ENCODE data around the gene COLGALT1.

The COLGALT1 gene

DNA sequence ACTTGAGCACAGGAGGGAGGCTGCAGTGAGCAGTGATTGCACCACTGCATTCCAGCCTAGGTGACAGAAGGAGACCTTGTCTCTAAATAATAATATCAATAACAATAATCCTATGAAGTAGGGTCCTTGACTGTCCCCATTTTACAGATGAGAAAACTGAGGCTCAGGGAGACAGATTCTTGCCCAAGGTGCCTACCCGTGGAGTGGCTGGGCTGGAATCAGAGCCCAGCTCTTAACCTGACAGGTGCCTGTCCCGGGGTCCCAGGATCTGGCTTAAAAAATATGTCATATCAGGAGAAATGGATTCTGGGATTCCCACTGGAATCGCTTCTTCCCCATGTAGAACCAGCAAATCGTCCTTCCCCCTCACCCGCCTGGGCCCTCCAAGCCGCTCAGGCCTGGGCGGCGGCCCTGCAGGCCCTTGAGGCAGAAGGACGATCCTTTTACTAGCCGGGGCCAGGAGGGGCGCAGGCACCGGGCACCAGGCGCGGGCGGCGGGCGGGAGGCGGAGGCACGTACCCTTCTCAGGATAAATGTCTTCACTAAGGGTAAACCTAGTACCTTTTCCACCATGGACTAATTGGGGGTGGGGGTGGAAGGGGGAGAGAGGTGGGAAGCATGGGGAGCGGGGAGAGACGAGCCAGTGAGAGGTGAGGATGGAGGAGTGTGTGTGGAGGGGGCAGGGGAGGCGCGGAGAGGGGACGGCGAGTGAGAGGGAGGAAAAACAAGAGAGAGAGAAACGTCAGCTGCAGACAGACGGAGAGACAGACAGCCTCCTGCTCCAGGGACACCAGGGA, 60.6 kb downstream of the COLGALT1 start:
- no peak overlapping the region for H2AFZ ChIP-seq
- H3K36me3 ChIP-seq (ENCODE audit: control insufficient read depth, insufficient read depth, low read length), result no peaks in the 10 kb centered on the region
- TF ChIP-seq, protein P1, sequence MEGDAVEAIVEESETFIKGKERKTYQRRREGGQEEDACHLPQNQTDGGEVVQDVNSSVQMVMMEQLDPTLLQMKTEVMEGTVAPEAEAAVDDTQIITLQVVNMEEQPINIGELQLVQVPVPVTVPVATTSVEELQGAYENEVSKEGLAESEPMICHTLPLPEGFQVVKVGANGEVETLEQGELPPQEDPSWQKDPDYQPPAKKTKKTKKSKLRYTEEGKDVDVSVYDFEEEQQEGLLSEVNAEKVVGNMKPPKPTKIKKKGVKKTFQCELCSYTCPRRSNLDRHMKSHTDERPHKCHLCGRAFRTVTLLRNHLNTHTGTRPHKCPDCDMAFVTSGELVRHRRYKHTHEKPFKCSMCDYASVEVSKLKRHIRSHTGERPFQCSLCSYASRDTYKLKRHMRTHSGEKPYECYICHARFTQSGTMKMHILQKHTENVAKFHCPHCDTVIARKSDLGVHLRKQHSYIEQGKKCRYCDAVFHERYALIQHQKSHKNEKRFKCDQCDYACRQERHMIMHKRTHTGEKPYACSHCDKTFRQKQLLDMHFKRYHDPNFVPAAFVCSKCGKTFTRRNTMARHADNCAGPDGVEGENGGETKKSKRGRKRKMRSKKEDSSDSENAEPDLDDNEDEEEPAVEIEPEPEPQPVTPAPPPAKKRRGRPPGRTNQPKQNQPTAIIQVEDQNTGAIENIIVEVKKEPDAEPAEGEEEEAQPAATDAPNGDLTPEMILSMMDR (IDR thresholded peaks at IDR 0.05), result no peak
- peak overlapping the region; percentile 70 for H3K4me2 ChIP-seq (ENCODE audit: low read length)
- no peaks in the 10 kb centered on the region for H3K4me1 ChIP-seq
- H3K79me2 ChIP-seq, result no peaks in the 10 kb centered on the region
- H3K9ac ChIP-seq, result no peak overlapping the region
- peak overlapping the region; percentile 48 for H3K4me3 ChIP-seq (ENCODE audit: low read depth, low read length)
- H3K9me3 ChIP-seq (ENCODE audit: control insufficient read depth, low read length), result no peaks in the 10 kb centered on the region
- H3K27me3 ChIP-seq (ENCODE audit: control insufficient read depth, insufficient read depth, low read length), result no peaks in the 10 kb centered on the region
- no peak overlapping the region for H3K27ac ChIP-seq

DNA sequence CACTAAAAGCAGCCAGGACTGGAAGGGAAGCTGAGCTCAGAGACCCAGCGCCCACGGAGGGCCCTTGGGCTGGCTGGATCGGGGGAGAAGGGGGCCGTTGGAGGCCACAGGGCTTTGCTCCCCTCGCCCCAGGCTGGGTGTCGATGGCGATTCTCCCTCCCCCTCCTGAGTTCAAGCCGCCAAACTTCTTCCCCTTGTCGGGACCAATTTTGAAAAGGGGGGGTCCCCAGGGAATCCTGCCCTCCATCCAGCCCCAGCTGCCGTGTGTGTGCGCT, 61.2 kb downstream of the COLGALT1 start:
- peak overlapping the region; percentile 48 for H3K4me3 ChIP-seq (ENCODE audit: low read depth, low read length)
- TF ChIP-seq, protein P1 (IDR thresholded peaks at IDR 0.05), result no peak
- H3K79me2 ChIP-seq, result no peaks in the 10 kb centered on the region
- no peaks in the 10 kb centered on the region for H3K9me3 ChIP-seq (ENCODE audit: control insufficient read depth, low read length)
- H3K4me2 ChIP-seq (ENCODE audit: low read length), result peak overlapping the region; percentile 70
- no peaks in the 10 kb centered on the region for H3K27me3 ChIP-seq (ENCODE audit: control insufficient read depth, insufficient read depth, low read length)
- no peak overlapping the region for H2AFZ ChIP-seq
- no peaks in the 10 kb centered on the region for H3K36me3 ChIP-seq (ENCODE audit: control insufficient read depth, insufficient read depth, low read length)
- no peaks in the 10 kb centered on the region for H3K4me1 ChIP-seq
- no peak overlapping the region for H3K27ac ChIP-seq
- H3K9ac ChIP-seq, result no peak overlapping the region

DNA sequence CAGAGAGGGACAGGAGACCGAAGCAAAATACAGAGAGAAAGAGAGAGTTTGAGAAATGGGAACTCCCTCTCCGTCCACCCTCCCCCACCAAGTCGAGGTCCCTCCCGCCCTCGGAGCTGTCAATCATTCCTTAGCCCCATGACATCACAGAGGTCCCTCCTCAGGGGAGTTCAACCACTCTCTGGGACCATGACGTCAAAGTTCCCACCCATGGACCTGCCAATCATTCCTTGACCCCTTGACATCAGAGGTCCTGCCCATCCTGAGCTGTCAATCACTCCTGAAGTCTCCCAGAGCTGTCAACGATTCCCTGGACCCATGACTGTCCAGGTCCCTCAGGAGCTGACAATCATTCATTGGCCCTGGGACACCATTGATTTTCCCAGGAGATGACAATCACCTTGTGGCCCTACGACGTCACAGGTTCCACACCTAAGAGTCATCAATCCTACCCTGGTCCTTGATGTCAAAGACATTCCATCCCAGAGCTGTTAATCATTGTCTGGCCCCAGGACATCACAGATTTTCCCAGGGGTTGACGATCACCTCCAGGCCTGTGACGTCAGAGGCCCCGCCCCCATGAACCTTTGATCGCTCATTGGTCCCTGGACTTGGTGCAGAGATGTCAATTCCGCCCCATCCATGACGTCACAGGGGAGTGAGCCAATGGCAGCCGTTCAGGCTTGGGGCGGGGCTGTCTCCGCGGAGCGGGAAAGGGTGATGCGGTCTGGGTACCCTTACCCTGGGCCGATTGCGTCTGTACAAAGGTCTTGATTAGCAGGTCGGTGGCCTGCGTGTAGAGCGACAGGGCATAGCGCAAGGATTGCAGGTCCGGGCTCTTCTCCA, 61.7 kb downstream of the COLGALT1 start:
- no peaks in the 10 kb centered on the region for H3K9me3 ChIP-seq (ENCODE audit: control insufficient read depth, low read length)
- H3K9ac ChIP-seq, result no peak overlapping the region
- H3K79me2 ChIP-seq, result no peaks in the 10 kb centered on the region
- no peaks in the 10 kb centered on the region for H3K36me3 ChIP-seq (ENCODE audit: control insufficient read depth, insufficient read depth, low read length)
- no peak overlapping the region for H2AFZ ChIP-seq
- peak overlapping the region; percentile 48 for H3K4me3 ChIP-seq (ENCODE audit: low read depth, low read length)
- no peak overlapping the region for H3K27ac ChIP-seq
- TF ChIP-seq, protein P1 (IDR thresholded peaks at IDR 0.05), result no peak
- H3K4me2 ChIP-seq (ENCODE audit: low read length), result peak overlapping the region; percentile 70
- no peaks in the 10 kb centered on the region for H3K4me1 ChIP-seq
- H3K27me3 ChIP-seq (ENCODE audit: control insufficient read depth, insufficient read depth, low read length), result no peaks in the 10 kb centered on the region

DNA sequence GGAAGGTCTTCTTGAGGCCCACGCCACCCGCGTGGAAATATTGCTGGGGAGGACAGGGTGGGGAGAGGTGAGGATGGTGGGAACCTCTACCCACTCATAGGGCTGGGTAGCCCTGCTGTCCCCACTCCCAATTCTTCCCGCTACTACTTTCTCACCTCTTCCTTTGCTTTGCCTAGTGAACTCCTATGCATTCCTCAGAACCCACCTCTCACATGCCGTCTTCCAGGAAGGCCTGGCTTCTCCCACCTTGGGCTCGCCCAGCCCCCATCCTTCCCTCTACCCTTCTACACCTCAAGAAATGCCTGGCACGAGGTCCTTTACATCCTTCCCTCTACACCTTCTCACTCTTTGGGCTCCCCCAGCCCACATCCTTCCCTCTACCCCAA, 62.4 kb downstream of the COLGALT1 start:
- Histone ChIP-seq H3K9ac (no peak overlapping the region), H3K27me3 (ENCODE audit: control insufficient read depth, insufficient read depth, low read length) (no peaks in the 10 kb centered on the region), H3K4me2 (ENCODE audit: low read length) (no peak overlapping the region), H3K4me1 (no peaks in the 10 kb centered on the region), H2AFZ (no peak overlapping the region), H3K79me2 (no peaks in the 10 kb centered on the region), H3K27ac (no peak overlapping the region), H3K9me3 (ENCODE audit: control insufficient read depth, low read length) (no peaks in the 10 kb centered on the region), H3K4me3 (ENCODE audit: low read depth, low read length) (no peak overlapping the region), H3K36me3 (ENCODE audit: control insufficient read depth, insufficient read depth, low read length) (no peaks in the 10 kb centered on the region)
- TF ChIP-seq, protein P1 (IDR thresholded peaks at IDR 0.05), result no peak

Data from parathyroid adenoma (tissue), 2 donors.